ENCODE measurements around the gene MCOLN2.

The MCOLN2 gene

GRCh38 chr1:84892705-84893618, 104.0 kb downstream of the MCOLN2 start, which contains the start of gene LPAR3:
TSS of gene LPAR3 (minus strand) at chr1:84893206. CDS start at chr1:84866120, 27,086 bp downstream.
- peak in 2 of 4 experiments; percentile 21 to 39 for DNase-seq

GRCh38 chr1:84890566-84890965, 106.3 kb downstream of the MCOLN2 start:
- no peak for DNase-seq

GRCh38 chr1:84889437-84889836, 107.5 kb downstream of the MCOLN2 start:
- DNase-seq, result peak; percentile 47 to 85 (median 70)

- DNase-seq, result no peak
Observed at GRCh38 chr1:84888753-84889152, 108.2 kb downstream of the MCOLN2 start.

DNA sequence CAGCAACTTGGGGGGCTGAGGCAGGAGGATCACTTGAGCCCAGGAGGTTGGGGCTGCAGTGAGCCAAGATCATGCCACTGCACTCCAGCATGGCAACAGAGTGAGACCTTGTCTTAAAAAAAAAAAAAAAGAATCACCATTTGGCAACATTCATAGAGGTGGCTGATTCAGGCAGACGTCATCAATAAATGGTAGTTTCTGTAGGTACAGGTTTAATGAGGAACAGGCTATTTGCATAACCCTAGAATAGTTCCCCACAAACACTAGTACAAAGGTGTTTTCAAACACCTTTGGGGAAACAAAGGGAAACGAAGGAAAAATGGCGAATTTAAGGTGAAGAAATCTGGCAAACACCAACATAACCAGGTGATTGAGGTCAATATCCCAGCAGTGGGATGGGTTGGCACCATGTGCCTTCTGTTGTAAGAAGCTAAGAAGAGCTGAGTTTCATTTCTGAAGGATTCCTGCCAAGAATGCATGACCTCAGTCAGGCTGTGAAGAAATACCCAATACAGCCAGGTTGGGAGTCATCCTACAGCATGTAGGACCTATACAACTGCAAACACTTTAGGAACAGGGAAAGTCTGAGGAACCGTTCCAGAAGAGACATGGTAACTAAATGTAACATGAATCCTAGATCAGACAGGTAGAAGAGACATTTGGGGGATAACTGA, 109.5 kb downstream of the MCOLN2 start:
- DNase-seq, result peak; percentile 19 to 53 (median 43)

DNA sequence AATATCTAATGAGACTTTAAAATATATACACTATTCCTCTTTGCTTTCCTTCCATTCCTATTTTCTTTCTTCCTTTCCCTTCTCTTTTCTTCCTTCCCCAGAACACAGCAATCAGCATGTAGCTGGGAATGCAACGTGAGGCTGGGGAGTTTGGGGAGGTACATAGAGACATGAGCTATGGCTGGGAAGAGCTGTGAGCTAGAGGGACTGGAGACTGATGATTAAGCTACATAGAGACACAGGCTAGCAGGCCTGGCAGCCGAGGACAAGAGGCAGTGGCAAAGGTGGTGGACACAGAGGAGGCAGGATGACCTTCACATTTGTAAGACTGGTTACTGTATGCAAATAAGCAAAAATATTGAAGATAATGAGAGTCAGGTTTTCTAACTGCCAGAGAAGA, 111.4 kb downstream of the MCOLN2 start:
- no peak for DNase-seq

DNA sequence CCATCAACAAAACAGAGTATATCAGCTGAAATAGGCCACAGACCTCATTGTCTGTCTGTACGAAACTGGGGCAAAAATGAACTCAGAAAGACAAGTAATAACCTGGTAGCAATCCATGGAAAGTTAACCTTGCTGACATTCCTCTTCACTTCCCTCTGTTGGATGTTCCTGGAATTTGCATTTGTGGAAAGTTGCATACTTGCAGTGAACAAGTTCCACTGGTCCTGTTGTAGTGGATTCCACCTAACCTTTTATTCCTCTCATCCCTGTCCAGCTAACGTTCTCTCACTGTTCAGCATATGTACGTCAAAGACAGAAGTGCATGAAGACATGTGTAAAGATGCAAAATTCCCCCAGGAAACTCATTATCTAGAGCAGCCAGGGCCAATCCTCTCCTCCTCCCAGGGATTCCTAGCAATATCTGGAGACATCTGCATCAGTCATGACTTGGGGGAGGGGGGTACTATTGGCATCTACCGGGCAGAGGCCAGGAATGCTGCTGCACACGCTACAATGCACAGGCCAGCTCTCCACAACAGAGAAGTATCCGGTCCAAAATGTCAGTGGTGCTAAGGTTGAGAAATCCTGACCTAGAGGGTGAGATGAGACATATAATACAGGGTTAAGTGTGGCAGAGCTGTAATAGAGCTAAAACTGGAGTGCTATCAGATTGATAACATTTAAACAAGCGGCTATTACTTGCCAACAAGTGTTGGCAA, 112.1 kb downstream of the MCOLN2 start:
- DNase-seq, result no peak

DNA sequence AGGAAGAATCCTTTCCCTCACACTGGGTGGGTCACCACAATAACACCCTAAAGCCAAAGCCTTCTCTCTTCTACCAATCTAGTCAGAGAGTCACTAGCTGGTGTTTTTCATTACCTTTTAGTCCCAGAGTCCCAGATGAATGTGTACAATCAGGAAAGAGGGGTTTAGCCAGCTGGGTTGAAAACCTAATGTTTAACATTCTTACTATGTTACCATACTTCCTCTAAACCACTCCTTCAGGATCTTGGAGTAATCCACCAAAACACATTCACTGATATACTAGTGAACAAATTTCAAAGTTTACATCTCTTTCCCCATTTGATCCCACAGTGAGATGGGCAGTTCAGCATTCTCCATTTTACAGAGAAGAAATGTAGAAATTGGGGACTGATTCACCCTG, 113.6 kb downstream of the MCOLN2 start:
- DNase-seq, result peak in 1 of 4 experiments; percentile 6

DNA sequence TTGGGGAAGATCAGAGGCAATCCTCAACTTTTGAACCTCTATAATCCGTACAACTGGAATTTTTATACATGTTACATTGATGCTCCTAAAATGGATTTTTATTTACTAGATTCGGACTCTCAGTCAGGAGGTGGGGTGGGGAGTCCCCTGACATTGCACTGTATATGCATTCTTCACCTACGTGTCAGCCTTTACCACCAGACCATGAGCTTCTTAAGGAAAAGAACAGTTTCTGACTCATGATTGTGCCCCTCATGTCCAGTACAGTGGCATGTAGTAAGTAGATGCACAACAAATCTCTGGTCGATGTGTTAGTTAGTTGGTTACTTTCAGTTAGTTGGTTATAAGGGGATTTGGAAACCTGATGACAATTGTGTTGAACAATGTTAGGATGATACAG, 119.3 kb downstream of the MCOLN2 start:
- no peak for DNase-seq

DNA sequence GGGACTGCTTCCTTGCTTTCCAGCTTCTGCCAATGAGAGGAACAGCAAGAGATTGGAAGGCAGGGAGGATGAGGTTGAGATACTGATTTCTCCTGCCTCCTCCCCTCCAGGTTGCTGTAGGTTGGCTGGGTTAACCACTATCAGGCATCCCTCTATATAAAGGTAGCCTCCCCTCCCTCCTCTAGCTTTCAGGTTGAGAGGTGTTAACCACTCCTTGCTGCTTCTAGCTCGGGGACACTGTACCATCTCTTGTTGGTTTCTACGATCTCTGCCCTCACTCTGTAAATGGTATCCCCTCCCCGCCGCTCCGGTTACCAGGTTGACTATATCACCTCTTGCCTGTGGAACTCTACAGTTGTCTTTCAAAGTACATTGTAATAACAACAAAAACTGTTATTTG, 120.6 kb downstream of the MCOLN2 start:
- DNase-seq, result no peak
